GM18909 (cell line): ENCODE data around the gene LHX6.

Experiments
- ATAC-seq: cut with Tn5 transposase; IDR thresholded peaks from one replicate; pipeline ENCODE4 v1.9.1; 2021; ENCODE audit warnings: mild to moderate bottlenecking; ENCODE audit not compliant: unreplicated experiment, poor library complexity

Gene LHX6

DNA sequence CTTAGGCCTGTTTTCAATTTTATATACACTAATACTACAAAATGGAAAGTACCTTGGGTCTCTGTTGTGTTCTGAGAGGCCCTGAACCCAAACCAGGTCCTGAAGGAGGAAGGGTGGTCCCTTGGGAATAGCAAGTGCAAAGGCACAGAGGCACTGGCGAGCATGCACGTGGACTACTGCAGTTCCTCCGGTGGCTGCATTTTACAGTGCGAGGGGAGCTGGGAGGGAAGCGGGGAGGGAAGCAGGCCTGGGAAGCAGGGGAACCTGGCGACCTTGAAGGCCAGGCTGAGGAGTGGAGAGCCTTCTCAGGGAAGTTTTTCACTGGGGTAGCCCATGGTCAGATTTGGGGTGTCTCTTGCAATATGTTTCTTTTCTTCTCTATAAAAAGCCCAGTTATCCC is 35.1 kb downstream of the LHX6 start:
- no peak for ATAC-seq

DNA sequence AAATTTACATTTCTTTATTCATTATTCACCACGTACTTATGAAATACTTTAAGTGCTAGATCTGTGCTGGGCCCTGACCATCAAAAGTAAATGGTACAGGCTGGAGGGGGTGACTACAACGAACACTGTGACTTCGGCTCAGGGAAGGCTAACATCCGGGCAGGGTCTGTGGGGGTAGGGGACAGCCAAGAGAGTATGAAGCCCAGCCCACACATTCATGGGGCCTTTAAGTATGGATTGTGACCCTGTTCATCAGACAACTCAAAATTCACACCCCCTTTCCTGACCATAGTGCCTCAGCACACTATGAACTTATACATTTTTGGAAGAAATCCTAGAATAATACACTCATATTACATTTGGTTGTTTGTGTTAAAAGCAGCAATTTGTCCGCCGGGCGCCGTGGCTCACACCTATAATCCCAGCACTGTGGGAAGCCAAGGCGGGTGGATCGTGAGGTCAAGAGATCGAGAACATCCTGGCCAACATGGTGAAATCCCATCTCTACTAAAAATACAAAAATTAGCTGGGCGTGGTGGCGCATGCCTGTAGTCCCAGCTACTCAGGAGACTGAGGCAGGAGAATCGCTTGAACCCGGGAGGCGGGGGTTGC is 35.7 kb downstream of the LHX6 start:
- ATAC-seq = no peak

GRCh38 chr9:122192261-122192875 is 36.4 kb downstream of the LHX6 start:
- no peak for ATAC-seq

DNA sequence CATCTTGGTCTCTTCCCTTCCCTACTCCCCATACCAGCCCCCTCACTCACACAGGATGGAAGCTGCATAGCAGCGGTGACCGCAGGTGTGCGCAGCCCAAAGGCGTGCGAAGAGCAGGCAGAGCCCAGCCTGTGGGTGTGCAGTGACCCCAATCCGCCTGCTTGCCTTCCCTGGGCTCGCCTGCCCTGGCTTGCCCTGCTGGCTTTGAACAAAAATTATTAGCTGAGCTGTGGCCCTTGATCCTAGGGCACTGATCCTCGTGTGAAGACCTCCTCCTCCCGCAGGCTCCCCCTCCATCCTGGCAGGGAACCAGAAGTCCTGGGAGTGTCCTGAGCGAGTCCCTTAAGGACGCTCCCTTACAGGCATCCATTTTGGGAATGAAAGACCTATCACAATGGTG is 37.2 kb downstream of the LHX6 start:
- no peak for ATAC-seq

DNA sequence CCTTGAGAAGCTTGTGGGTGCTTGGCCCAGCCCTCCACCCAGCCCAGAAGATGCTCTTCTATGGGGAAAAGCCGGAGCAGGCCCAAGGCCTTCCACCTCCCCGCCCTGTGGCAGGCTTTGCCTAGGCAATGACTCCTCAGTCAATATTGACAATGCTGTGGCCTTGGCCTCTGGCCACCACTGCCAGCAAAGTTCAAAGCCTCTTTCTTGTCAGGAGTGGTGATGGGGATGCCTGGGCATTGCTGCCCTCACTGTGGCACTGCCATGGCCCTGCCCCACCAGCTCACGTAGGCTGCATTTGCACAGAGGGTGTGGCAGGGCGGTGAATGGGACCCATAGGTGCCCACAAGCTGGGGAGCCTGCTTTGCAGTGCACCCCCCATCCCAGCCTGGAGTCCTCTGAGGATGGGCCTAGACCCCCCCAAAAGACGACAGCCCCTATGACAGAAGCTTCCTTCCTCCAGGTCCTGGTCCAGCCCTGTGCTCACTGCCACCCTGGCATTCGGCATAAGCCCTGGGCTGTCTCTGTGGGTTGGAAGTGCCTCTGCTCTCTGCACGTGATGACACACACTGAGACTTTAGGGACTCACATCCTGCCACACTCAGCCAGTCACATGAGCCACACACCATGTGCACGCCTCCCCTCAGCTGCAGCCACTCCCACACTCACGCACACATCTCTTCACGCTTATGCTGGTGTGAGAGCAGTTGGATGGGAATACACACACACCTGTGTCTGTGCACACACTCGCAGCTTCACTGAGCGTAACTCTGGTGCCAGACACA is 38.0 kb downstream of the LHX6 start:
- no peak for ATAC-seq

DNA sequence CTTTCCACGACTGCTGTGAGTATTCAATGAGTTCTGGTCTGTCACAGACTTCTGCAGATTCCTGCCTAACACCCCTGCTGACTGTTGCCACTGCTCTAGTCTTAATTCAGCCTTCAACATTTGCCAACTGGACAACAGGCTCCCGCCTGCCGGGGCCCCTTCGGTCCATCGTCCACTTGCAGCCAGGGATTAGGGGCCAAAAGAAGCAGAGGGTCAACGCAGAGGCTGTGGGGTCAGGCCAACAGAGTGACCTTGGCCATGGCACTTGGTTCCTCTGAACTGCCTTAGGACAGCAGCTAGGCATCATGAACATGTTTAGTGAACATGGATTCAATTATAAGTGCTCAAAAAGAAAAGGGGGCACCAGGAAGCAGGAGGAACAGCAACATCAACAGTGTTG is 40.4 kb downstream of the LHX6 start:
- no peak for ATAC-seq

GRCh38 chr9:122186777-122187470 is 41.8 kb downstream of the LHX6 start:
- ATAC-seq = no peak

DNA sequence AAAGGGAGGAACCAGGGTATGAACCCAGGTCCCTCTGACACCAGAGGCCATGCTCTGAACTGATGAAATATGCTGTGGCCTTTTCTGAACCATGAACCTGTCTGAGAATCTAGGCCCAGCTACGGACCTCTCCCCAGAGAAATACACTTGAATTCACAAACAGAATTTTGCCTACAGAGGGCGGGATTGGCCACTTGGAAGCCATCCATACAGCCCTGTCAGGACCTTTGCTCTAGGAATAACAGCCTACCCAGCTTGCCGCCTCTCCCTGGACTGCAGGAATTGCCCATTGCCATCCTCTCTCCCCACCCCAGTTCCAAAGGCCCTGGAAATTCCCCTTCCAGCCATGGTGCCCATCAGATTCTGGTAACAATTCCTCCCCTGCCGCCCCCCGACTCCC is 42.5 kb downstream of the LHX6 start:
- no peak for ATAC-seq

DNA sequence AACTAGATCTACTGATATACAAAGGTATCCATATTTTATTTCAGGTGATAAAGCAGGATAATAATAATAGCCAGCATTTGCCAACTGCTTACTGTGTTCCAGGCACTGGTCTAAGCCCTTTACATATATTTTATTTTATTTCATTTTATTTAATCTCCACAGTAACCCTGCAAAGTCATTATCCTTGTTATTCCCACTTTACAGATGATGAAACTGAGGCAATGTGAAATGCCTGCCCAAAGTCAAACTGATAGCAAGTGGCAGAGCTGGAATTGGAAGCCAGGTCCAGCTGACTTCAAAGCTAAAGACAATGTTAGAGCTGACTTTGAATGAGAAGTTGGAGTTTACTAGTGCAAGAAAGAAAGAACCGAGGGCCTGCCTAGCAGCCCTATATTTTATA is 44.2 kb downstream of the LHX6 start:
- no peak for ATAC-seq

- ATAC-seq = no peak
Observed at GRCh38 chr9:122183501-122183900, 45.3 kb downstream of the LHX6 start.

- ATAC-seq = no peak
Observed at GRCh38 chr9:122180633-122181032, 48.1 kb downstream of the LHX6 start.

- no peak for ATAC-seq
Observed at GRCh38 chr9:122179690-122180074, 49.1 kb downstream of the LHX6 start.

DNA sequence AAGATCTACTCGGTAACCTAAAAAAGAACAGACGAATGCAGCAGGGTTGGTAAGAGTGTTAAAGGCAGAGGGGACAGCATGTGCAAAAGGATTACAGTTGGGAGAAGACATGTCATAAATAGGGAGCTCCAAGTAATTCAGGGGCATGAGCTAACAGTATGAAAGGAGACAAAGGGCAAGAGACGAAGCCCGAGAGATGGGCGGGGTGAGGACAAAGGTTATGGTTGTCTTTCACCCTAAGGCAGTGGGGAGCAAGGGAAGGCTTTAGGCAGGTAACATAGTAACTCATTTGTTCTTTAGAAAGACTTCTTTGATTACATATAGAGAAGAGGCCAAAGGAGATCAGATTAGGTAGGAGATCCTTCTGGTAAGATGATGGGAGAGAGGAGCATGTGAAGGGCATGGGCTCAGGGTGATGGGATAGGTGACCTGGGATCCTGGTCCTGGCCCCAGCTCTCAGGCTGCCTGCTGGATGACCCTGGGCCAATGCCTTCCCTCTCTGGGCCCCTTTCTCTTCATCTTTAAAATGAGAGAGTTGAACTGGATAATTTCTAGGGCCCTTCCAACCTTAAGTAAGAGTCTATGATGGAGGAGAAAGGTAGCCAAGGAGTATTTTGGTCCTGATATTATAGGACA is 49.6 kb downstream of the LHX6 start:
- no peak for ATAC-seq

DNA sequence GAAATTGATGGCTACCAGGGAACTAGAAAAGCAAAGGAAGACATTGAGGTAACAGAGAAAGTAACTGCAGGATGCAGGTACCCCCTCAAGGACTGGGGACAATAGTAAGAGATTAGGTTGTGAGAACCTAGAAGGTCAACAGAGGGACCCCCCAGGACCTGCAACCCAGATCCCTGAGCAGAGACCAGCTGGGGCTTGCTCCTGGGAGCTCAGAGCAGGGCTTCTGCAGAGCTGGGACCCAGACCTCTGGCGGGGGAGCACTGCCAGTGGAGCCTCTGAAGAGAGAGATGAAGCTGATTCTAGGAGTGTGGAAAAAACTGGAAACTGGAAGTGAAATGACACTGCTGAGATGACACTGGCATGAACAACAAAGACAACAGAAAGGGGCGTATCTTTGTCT is 51.8 kb downstream of the LHX6 start:
- no peak for ATAC-seq

DNA sequence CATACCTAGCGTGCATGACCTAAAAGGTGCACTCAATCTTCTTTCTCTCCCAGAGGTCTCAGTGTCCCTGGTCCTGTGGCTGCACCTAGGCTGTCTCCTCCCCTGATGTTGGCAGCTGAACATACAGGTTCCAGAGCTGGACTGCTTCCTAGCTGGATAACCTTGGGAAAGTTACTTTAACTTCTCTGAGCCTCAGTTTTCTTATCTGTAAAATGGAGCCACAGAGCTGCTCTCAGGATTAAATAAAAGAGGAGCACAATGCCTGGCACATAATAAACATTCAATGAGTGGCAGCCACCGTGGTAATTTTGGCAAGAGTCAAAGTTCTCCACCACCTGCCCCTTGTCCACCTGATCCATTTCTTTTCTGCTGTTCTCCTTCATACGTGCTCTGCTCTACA is 55.1 kb downstream of the LHX6 start:
- ATAC-seq = no peak

DNA sequence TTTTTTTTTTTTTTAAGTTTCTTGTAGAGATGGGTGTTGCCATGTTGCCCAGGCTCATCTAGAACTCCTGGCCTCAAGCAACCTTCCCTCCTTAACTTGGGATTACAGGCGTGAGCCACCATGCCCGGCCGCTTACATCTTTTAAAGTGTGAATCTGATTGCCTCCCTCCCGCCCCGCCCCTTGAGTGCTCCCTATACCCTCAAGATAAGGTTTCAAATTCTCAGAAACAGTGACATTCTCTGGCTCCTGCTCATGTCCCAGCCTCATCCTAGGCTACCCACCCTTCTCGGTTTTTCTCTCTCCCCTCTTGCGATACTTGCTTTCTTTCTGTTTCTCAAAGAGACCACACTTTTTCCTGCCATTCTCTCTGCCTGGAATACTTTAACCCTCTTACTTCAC is 56.6 kb downstream of the LHX6 start:
- ATAC-seq = no peak

- ATAC-seq = no peak
Observed at GRCh38 chr9:122168356-122168755, 60.4 kb downstream of the LHX6 start.

DNA sequence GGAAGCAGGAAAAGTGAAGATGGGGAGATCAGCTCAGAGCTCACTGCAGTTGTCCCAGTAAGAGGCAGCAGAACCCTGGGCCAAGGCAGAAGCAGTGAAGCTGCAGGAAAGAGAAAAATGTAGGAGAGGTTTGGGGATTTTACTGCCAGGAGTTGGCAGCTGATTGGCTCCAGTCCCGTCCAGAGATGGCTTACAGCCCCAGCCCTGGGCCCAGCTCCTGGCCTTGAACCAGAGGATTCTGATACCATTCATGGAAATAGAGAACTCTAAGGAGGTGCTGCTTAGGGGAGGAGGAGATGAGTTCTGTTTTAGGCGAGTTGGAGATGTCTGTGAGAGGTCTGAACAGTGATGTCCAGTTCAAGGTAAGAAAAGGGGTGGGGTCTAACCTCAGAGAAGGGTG is 64.5 kb downstream of the LHX6 start:
- ATAC-seq = no peak

DNA sequence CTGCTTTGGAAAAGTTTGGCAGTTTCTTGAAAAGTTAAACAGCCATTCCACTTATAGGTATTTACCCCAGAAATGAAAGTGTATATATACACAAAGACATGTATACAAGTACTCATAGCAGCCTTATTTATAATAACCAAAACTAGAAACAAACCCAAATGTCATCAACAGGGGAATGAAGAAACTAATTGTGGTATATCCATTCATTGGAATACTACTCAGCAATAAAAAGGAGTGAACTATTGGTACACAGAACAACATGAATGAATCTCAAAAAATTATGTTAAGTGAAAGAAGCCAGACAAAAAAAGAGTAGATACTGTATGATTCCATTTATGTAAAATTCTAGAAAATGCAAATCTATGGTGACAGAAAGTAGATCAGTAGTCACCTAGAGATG is 66.3 kb downstream of the LHX6 start:
- ATAC-seq = no peak

DNA sequence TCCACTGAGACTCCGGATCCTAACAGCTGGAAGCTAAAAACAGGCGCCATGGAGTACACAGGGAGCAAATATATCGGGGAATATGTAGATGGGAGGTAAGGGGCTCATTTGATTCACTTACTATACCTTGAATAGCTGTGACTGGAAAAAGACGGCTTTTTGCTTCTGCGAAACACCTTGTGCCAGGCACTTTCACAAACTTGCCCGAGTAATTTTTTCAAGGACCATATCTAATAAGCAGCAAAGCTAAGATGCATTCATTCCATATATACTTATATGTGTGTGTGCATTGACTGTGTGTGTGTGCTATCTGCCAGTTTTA is 68.9 kb downstream of the LHX6 start:
- no peak for ATAC-seq
